GM21447 (cell line): ENCODE data around the gene MAP4.

ENCODE experiments used
- ATAC-seq: cut with Tn5 transposase; IDR thresholded peaks from one replicate; pipeline ENCODE4 v1.9.1; 2021; ENCODE audit not compliant: unreplicated experiment

The MAP4 gene

GRCh38 chr3:47867451-47868044 lies 148.7 kb downstream of the MAP4 start:
- ATAC-seq: no peak

- ATAC-seq: no peak
Measured at GRCh38 chr3:47865192-47865591, 151.0 kb downstream of the MAP4 start.

- ATAC-seq: no peak
Measured at GRCh38 chr3:47863391-47864128, 152.7 kb downstream of the MAP4 start.

- no peak for ATAC-seq
Measured at GRCh38 chr3:47859956-47860605, 156.1 kb downstream of the MAP4 start.

- ATAC-seq: no peak
Measured at GRCh38 chr3:47857151-47857550, 159.1 kb downstream of the MAP4 start.

GRCh38 chr3:47856669-47857068 lies 159.5 kb downstream of the MAP4 start:
- no peak for ATAC-seq

GRCh38 chr3:47855461-47856383 lies 160.5 kb downstream of the MAP4 start:
- no peak for ATAC-seq

- ATAC-seq: no peak
Measured at GRCh38 chr3:47854720-47855455, 161.3 kb downstream of the MAP4 start.

- no peak for ATAC-seq
Measured at GRCh38 chr3:47854267-47854666, 161.9 kb downstream of the MAP4 start.

- ATAC-seq: no peak
Measured at GRCh38 chr3:47852604-47853602, 163.3 kb downstream of the MAP4 start.

GRCh38 chr3:47851888-47852603 lies 164.2 kb downstream of the MAP4 start:
- ATAC-seq: no peak

- no peak for ATAC-seq
Measured at GRCh38 chr3:47850564-47851410, 165.4 kb downstream of the MAP4 start.

GRCh38 chr3:47849699-47850563 lies 166.3 kb downstream of the MAP4 start:
- no peak for ATAC-seq

GRCh38 chr3:47849186-47849698 lies 167.0 kb downstream of the MAP4 start:
- ATAC-seq: no peak

- ATAC-seq: no peak
Measured at GRCh38 chr3:47848599-47849117, 167.6 kb downstream of the MAP4 start.

- no peak for ATAC-seq
Measured at GRCh38 chr3:47847801-47848518, 168.3 kb downstream of the MAP4 start.
